Measurements from ENCODE around the gene GPR108.

Gene GPR108

GRCh38 chr19:6723738-6724137 is 13.6 kb downstream of the GPR108 start:
- Histone ChIP-seq H2AFZ (no peak overlapping the region), H3K4me1 (no peaks in the 10 kb centered on the region), H3K4me3 (ENCODE audit: low read depth, low read length) (no peak overlapping the region), H3K27ac (no peak overlapping the region), H3K9me3 (ENCODE audit: control insufficient read depth, low read length) (no peaks in the 10 kb centered on the region), H3K4me2 (ENCODE audit: low read length) (no peak overlapping the region), H3K36me3 (ENCODE audit: control insufficient read depth, insufficient read depth, low read length) (no peaks in the 10 kb centered on the region), H3K27me3 (ENCODE audit: control insufficient read depth, insufficient read depth, low read length) (no peaks in the 10 kb centered on the region), H3K9ac (no peak overlapping the region), H3K79me2 (no peaks in the 10 kb centered on the region)
- TF ChIP-seq, protein P1, sequence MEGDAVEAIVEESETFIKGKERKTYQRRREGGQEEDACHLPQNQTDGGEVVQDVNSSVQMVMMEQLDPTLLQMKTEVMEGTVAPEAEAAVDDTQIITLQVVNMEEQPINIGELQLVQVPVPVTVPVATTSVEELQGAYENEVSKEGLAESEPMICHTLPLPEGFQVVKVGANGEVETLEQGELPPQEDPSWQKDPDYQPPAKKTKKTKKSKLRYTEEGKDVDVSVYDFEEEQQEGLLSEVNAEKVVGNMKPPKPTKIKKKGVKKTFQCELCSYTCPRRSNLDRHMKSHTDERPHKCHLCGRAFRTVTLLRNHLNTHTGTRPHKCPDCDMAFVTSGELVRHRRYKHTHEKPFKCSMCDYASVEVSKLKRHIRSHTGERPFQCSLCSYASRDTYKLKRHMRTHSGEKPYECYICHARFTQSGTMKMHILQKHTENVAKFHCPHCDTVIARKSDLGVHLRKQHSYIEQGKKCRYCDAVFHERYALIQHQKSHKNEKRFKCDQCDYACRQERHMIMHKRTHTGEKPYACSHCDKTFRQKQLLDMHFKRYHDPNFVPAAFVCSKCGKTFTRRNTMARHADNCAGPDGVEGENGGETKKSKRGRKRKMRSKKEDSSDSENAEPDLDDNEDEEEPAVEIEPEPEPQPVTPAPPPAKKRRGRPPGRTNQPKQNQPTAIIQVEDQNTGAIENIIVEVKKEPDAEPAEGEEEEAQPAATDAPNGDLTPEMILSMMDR (IDR thresholded peaks at IDR 0.05), result no peak

GRCh38 chr19:6723108-6723618 is 14.2 kb downstream of the GPR108 start:
- Histone ChIP-seq H3K79me2 (no peaks in the 10 kb centered on the region), H3K9me3 (ENCODE audit: control insufficient read depth, low read length) (no peaks in the 10 kb centered on the region), H3K27me3 (ENCODE audit: control insufficient read depth, insufficient read depth, low read length) (no peaks in the 10 kb centered on the region), H3K9ac (no peak overlapping the region), H3K4me2 (ENCODE audit: low read length) (no peak overlapping the region), H2AFZ (peak overlapping the region; percentile 41), H3K27ac (no peak overlapping the region), H3K36me3 (ENCODE audit: control insufficient read depth, insufficient read depth, low read length) (no peaks in the 10 kb centered on the region), H3K4me1 (no peaks in the 10 kb centered on the region), H3K4me3 (ENCODE audit: low read depth, low read length) (no peak overlapping the region)
- TF ChIP-seq, protein P1 (IDR thresholded peaks at IDR 0.05), result no peak

DNA sequence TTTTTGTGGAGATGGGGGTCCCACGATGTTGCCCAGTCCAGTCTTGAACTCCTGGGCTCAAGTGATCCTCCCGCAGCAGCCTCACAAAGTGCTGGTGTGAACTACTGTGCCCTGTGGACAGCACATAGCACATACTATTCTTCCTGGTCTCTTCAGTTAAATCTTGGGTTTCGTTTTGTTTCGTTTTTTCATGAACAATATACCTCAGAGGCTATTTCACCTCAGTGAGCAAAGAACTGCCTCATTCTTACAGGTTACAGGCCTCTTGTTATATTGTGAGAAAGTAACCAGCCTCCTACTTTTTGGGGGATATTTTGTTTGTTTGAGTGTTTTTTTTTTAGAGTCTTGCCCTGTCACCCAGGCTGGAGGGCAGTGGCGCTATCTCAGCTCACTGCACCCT is 15.6 kb downstream of the GPR108 start:
- no peak overlapping the region for H2AFZ ChIP-seq
- H3K9me3 ChIP-seq (ENCODE audit: control insufficient read depth, low read length), result no peaks in the 10 kb centered on the region
- H3K36me3 ChIP-seq (ENCODE audit: control insufficient read depth, insufficient read depth, low read length), result no peaks in the 10 kb centered on the region
- H3K9ac ChIP-seq, result no peak overlapping the region
- H3K27ac ChIP-seq, result no peak overlapping the region
- no peaks in the 10 kb centered on the region for H3K79me2 ChIP-seq
- H3K4me2 ChIP-seq (ENCODE audit: low read length), result no peak overlapping the region
- TF ChIP-seq, protein P1 (IDR thresholded peaks at IDR 0.05), result no peak
- H3K27me3 ChIP-seq (ENCODE audit: control insufficient read depth, insufficient read depth, low read length), result no peaks in the 10 kb centered on the region
- no peak overlapping the region for H3K4me3 ChIP-seq (ENCODE audit: low read depth, low read length)
- H3K4me1 ChIP-seq, result no peaks in the 10 kb centered on the region

- Histone ChIP-seq H3K4me3 (ENCODE audit: low read depth, low read length) (no peak overlapping the region), H3K27ac (no peak overlapping the region), H3K9me3 (ENCODE audit: control insufficient read depth, low read length) (no peaks in the 10 kb centered on the region), H3K4me1 (no peaks in the 10 kb centered on the region), H3K4me2 (ENCODE audit: low read length) (no peak overlapping the region), H2AFZ (no peak overlapping the region), H3K36me3 (ENCODE audit: control insufficient read depth, insufficient read depth, low read length) (no peaks in the 10 kb centered on the region), H3K79me2 (no peaks in the 10 kb centered on the region), H3K9ac (no peak overlapping the region), H3K27me3 (ENCODE audit: control insufficient read depth, insufficient read depth, low read length) (no peaks in the 10 kb centered on the region)
- TF ChIP-seq, protein P1 (IDR thresholded peaks at IDR 0.05), result no peak
Measured at GRCh38 chr19:6721138-6721474, 16.3 kb downstream of the GPR108 start.

- Histone ChIP-seq H2AFZ (no peak within 1 kb of the TSS), H3K9me3 (ENCODE audit: control insufficient read depth, low read length) (no peaks in the 10 kb centered on the region), H3K79me2 (no peaks in the 10 kb centered on the region), H3K36me3 (ENCODE audit: control insufficient read depth, insufficient read depth, low read length) (no peaks in the 10 kb centered on the region), H3K27ac (no peak within 1 kb of the TSS), H3K4me1 (no peaks in the 10 kb centered on the region), H3K27me3 (ENCODE audit: control insufficient read depth, insufficient read depth, low read length) (no peaks in the 10 kb centered on the region), H3K4me3 (ENCODE audit: low read depth, low read length) (no peak within 1 kb of the TSS), H3K9ac (no peak within 1 kb of the TSS), H3K4me2 (ENCODE audit: low read length) (no peak within 1 kb of the TSS)
- TF ChIP-seq, protein P1 (IDR thresholded peaks at IDR 0.05), result no peak
Measured at GRCh38 chr19:6720369-6721137, 16.8 kb downstream of the GPR108 start, which contains the start of gene C3. Gene C3 (minus strand): TSS chr19:6720650. CDS start chr19:6720589, 61 bp downstream.

Data from parathyroid adenoma (tissue), 2 donors.